GOT3 (cell line): ENCODE results near the gene FGF22.
"Not testable (repeated sequence)": the region's sequence is repeated elsewhere in the genome, so short reads cannot be mapped to it uniquely, and the experiment has no call there.

Source experiments
- DNase-seq: peaks from one replicate; lab custom pipeline; 2025; ENCODE audit warnings: mixed read lengths; lab: John Stamatoyannopoulos, UW

FGF22 gene

GRCh38 chr19:658916-659839, 19.5 kb downstream of the FGF22 start:
- DNase-seq = no peak

- DNase-seq = no peak
Measured at GRCh38 chr19:660793-661426, 21.2 kb downstream of the FGF22 start.

DNA sequence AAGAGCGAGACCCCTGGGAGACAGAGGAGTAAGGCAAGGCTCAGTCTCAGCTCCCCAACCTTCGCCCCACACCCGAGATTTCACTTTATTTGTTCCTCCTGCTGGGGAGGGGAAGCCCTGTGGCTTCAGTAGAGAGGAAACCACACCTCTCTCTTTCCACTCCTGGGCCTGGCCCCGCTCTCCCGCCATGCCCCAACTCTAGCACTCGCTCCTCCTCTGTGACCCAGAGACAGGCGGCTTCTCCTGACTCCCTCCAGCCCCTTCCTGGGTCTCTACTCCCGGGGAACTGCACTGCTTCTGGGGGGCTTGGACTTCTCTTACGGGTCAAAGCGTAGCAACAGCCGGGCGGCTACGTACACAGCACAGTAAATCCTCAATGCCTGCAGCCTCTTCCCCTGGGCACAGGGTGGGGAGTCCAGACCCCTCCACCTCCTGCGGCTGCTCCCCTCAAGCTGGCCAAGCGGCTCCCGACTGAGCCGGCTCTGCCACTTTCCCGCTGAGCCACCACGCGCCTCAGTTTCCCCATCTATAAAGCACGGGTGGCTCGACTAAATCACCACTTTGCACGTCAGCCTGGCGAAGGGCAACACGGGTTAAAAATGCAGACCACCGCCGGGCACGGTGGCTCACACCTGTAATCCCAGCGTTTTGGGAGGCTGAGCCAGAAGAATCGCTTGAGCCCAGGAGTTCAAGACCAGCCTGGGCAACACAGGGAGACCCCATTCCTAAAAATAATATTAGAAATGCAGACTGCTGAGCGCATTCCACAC, 21.9 kb downstream of the FGF22 start:
- DNase-seq = no peak

DNA sequence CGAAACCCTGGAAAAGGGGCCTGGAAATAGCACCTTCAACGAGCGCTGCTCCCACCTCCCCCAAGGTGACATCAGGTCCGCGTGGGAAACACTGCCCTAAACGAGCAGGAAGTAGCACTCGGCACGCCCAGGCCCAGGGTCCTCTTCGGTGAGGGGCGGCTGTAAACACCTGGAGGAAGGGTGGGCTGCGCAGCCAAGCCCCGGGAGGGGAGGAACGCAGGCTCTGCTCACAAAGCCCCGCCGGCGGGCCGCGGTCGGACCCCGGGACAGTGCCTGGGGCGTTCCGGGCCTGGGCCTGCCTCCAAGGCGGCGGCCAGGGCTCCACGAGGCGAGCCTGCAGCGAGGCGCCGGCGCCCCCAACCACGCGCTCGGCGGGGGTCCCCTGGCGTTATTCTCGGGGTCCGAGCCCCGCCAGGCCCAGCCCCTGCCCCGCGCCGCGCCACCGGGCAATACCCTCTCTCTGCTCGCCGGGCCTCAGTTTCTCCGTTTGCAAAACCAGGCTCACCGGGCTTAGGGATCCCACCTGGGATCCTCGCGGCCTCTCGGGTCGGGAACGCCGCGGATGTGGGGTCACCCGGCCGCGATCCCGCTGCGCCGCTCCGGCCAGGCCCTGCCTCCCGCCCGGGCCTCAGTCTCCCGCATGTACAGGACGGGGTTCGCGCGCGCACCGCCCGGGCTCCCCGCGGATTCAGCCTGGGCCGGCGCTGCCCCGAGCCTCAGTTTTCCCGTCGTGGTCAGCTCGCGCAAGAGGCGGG, 22.7 kb downstream of the FGF22 start:
- DNase-seq = no peak

DNA sequence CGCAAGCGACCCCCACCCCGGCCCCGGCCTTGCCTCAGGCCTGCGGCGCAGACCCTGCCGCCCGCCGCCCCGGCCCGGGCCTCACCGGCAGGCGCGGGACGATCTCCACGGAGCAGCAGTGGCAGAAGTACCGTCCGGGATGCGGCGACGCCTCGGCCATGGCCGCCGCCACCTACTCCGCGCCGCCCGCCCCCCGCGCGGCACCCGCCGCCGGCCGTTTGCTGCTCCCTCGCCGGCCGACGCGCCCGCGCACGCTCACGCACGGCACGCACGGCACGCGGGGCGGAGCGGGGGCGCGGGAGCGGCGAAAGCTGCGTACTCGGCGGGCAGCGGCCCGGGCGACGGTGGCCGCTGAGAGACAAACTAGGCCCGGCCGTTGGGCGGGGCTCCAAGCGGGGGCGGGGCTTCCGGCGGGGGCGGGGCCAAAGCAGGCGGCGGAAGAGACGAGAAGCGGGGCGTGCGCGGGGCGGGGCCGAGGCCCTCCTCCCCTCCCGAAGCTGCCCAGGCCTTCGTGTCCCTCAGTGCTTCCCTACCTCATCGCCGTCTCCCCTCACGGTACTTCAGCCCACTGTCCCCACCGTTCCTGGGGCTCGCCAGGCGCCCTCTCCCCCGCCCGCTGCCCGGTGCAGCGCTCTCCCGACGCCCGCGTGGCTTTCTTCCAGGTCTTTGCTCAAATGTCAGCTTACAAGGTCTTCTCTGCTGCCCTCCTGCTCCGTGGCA, 23.4 kb downstream of the FGF22 start, which contains the start of gene RNF126:
RNF126 (minus strand) TSS at position 253 of the 720 bp plus-strand sequence; CDS start at position 160, 93 bp downstream.
- peak; percentile 68 for DNase-seq

DNA sequence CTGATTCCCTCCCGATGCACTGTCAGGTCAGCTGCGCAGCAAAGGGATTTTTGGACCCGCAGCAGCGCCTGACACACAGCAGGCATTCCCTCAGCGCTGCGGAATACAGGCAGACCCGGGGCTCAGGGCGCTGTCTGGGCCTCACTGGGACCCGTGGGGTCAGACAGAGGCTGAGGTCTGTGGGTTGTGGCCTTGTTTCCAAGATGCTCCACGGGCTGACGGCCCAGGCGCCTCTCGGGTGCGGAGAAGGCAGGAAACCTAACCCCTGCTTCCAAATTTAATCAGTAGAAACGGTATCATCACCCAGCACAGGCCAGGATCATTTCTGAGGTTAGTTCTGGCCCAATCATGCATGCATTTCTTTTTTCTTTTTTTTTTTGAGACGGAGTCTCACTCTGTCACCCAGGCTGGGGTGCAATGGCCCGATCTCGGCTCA, 24.0 kb downstream of the FGF22 start:
- no peak for DNase-seq

- DNase-seq = peak; percentile 36
Measured at GRCh38 chr19:664913-665443, 25.3 kb downstream of the FGF22 start.

GRCh38 chr19:666985-667573, 27.4 kb downstream of the FGF22 start:
- not testable (repeated sequence) for DNase-seq

GRCh38 chr19:668675-669434, 29.2 kb downstream of the FGF22 start:
- DNase-seq = not testable (repeated sequence)

DNA sequence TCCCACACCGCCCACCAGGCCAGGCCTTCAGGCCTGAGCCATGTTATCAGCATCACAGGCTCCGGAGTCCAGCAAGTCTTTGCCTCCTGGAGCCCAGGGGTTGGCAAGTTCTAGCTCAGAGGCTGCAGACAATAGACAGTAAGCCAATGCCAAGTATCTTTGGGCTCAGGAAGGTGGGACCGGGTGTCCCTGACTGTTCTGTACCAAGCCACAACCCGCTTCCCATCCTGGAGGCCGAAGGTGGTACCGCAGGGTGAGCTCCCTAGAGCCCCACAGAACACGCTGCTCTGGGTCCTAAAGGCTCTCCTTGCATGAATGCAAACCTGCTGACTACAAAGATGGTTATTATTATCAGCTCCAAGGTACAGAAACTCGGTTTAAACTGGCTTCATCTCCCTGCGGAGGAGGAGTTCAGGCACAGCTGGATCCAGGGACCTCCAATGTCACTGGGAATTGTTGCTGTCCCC, 31.0 kb downstream of the FGF22 start:
- no peak for DNase-seq

DNA sequence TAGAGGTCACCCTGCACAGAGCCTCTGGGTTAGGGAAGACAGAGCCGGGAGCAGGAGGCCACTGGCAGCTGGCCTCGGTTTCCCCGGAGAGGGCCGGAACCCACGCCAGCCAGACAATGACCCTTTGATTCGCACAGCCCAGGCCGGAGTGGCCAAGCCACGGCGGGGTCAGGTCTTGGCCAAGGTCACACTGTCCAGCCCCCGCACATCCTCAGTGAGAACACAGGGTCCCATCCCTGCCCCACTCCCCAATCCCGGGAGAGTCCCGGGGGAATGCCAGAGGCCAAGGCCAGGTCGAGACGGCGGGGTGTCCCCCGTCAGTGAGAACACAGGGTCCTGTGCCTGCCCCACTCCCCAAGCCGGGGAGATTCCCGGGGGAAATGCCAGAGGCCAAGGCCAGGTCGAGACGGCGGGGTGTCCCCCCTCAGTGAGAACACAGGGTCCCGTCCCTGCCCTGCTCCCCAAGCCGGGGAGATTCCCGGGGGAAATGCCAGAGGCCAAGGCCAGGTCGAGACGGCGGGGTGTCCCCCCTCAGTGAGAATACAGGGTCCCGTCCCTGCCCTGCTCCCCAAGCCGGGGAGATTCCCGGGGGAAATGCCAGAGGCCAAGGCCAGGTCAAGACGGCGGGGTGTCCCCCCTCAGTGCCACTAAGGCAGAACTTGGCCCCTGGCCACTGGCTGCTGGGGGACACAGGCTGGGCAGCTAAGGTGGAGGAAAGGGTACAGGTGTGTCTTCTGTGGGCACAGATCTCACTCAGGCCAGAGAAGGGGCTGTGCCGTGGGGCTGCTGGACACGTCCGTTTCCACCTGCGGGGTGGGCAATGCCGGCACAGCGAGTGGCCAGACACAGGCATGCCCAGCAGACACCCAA, 34.8 kb downstream of the FGF22 start:
- no peak for DNase-seq

DNA sequence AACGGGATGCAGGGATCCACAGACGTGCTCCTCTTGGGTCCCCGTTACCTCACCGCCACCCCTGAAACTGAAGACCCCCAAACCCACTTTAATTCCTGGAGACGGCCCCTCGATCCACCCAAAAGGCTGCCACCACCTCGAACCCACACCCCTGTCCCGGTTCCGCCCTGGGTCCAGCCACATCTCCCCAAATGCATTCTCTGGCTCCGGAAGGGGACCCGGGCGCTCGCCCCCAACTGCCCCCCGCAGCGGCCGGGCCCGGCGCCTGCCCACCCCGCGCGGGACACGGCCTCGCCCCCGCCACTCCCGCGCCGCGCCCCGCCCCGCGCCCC, 36.3 kb downstream of the FGF22 start:
- DNase-seq = no peak

DNA sequence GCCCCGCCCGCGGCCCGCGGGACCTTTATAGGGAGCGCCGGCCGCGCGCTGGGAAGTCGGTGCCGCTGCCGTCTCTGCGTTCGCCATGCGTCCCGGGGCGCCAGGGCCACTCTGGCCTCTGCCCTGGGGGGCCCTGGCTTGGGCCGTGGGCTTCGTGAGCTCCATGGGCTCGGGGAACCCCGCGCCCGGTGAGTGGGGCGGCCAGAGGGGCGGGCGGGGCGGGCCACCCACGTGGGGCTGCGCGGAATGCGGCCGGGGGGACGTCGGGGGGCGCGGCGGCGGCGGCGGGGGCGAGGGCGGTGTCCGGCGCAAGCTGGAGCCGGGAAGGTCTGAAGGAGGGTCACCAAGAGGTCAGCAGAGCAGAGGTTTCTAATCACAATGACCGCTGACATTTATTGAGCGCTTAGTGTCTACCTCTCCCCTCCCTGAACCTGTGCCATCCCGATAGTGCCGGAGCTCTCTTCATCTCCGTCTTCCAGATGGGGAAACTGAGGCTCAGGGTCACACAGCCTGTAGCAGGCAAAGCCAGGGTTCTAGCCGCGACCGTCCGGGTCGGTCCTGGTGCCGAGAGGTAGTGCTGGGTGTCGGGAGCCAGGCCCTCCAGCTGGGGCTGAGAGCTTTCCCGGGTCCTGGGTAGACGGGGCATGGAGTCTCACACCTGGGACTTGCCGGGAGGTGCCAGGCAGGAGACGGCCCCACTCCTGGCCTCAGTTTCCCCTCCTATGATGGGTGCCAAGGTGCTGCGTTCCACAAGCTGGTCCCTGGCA, 36.8 kb downstream of the FGF22 start, which contains the start of gene FSTL3:
FSTL3 (plus strand) TSS at position 54 of the 767 bp plus-strand sequence; CDS start at position 86, 32 bp downstream.
- DNase-seq = no peak

DNA sequence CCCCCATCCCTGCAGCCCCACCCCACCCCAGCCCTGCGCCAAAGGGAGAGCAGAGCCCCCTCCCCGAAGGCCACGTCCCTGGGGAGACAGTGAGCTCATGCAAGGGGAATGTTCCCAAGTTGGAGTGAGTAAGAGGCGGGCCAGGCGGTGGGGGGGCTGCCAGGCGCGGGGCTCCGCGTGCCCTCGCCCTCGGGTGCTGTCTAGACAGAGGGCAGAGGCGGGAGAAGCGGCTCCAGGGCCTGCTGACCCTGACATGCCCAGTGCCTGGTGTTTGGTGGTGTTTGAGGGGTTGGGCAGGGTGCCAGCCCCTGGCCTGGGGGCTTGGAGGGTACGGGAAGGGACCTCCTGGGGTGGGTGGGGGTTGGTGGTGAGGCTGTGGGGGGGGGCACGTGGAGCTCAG, 37.5 kb downstream of the FGF22 start:
- no peak for DNase-seq

- no peak for DNase-seq
Measured at GRCh38 chr19:677601-678436, 38.1 kb downstream of the FGF22 start.

DNA sequence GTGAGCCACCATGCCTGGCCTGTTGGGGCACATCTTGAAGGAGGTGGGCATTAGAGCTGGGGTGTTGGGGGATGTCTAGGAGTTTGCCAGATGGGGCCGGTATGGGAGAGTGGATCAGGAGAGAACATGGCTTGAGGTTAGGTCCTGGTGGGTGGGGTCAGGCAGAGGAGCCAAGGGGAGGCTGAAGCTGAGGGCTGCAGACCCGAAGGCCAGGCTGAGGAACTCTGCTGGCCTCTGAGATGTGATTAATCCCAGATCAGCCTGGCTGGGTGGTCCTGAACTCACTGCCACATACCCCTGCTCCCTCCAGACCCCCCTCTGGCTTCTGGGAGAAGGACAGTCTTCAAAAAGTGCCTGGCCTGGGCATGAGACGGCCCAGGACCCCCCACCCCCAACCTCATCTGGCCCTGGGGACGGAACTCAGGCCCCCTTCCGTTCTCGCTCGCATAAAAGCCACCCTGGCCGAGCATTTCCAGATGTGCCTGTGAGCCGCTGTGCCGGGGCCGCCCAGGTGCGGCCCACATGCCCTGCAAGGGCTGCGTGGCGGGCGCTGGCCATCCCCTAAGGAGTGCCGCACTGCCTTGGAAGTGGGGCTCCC, 39.2 kb downstream of the FGF22 start:
- DNase-seq = no peak
